Activated CD8-positive, alpha-beta T cell treated with anti-CD3 and anti-CD28 coated beads for 36 hours (primary cell): Measurements from ENCODE around the gene APOL6. TPM values are rescaled to one million over a fixed set of nuclear protein-coding genes. Genes with fewer than 3 reads are reported as not detected.

ENCODE experiments used
- ATAC-seq: fragments of 200-7000 bp; cut with Tn5 transposase; one replicate; pipeline ENCODE4 v1.10.0; 2021; ENCODE audit warnings: mild to moderate bottlenecking, moderate library complexity
- CTCF ChIA-PET: fragments of 350-600 bp; sonication (Branson Sonifier 250); formaldehyde crosslinking; loops from one replicate; lab custom pipeline; 2021; ENCODE audit warnings: antibody characterized with exemption; lab: Charles Lee
- POLR2A ChIA-PET: fragments of 350-600 bp; sonication (Branson Sonifier 250); formaldehyde crosslinking; loops from one replicate; lab custom pipeline; 2021; ENCODE audit warnings: antibody characterized with exemption; lab: Charles Lee
- DNase-seq: peaks from one replicate; pipeline ENCODE4 v3.0.0-alpha.2; 2020
- H3K27ac Mint-ChIP-seq: one replicate; pipeline ENCODE4 v1.8.0; 2021; ENCODE audit warnings: mild to moderate bottlenecking, mixed read lengths
- H3K27me3 Mint-ChIP-seq: one replicate; pipeline ENCODE4 v1.8.0; 2021; ENCODE audit warnings: mixed read lengths
- H3K36me3 Mint-ChIP-seq: one replicate; pipeline ENCODE4 v1.8.0; 2021; ENCODE audit warnings: low read depth, mixed read lengths
- H3K4me1 Mint-ChIP-seq: one replicate; pipeline ENCODE4 v1.8.0; 2021; ENCODE audit warnings: low read depth, mixed read lengths
- H3K4me3 Mint-ChIP-seq: one replicate; pipeline ENCODE4 v1.8.0; 2021; ENCODE audit warnings: mild to moderate bottlenecking, moderate library complexity, mixed read lengths
- H3K9me3 Mint-ChIP-seq: one replicate; pipeline ENCODE4 v1.8.0; 2021; ENCODE audit warnings: mixed read lengths
- CTCF ChIP-seq: fragments of 200-600 bp; IDR thresholded peaks from one replicate; pipeline ENCODE4 v1.8.0; 2022; ENCODE audit warnings: antibody characterized with exemption, mild to moderate bottlenecking
- intact Hi-C: fragments of 100-400 bp; cut with micrococcal nuclease; formaldehyde crosslinking; loops from one replicate; pipeline ENCODE4 v1.10.0; 2022
- total RNA-seq, 2 experiments: library from RNA; stranded (reverse); gene quantifications; one replicate each; pipeline ENCODE4 v1.2.3, GENCODE V29; 2021

APOL6 gene
- total RNA-seq, 2 experiments from 2014 or later = 37.1 to 38.0 TPM

DNA sequence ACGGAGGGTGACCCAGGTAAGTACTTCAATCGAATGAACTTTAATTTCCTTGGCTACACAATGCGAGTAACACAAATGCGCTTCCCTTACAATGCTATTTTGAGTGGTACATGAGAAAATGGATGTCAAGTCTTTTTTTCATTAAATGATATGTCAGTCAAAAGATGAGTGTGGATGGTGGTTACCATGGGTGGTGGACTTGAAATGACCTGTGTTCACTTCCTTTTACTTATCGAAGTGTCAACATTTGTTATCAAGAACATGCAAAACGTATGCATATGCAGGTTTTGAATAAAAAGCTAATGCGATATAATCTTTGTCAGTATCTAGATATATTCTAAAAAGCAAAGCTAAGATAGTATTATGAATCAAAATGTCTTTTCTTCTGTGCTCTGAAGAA is 60.7 kb downstream of the APOL6 start:
- Mint-ChIP-seq H3K4me1 (no peaks in the 10 kb centered on the region), H3K4me3 (no peak overlapping the region), H3K9me3 (peaks cover 4% of the 10 kb centered on the region), H3K36me3 (no peaks in the 10 kb centered on the region), H3K27me3 (peaks cover 1% of the 10 kb centered on the region), H3K27ac (no peak overlapping the region)
- DNase-seq = no peak
- ChIA-PET POLR2A (no interaction called here), CTCF (no interaction called here)
- no peak for TF ChIP-seq CTCF
- no peak for ATAC-seq
- intact Hi-C loops = no loop called here

GRCh38 chr22:35711336-35711735 is 63.1 kb downstream of the APOL6 start:
- intact Hi-C loops = no loop called here
- H3K27me3 Mint-ChIP-seq = peaks cover 3% of the 10 kb centered on the region
- ChIA-PET POLR2A (no interaction called here), CTCF (no interaction called here)
- no peaks in the 10 kb centered on the region for H3K4me1 Mint-ChIP-seq
- H3K27ac Mint-ChIP-seq = no peak overlapping the region
- no peak overlapping the region for H3K4me3 Mint-ChIP-seq
- ATAC-seq = no peak
- no peak for DNase-seq
- H3K9me3 Mint-ChIP-seq = peaks cover 4% of the 10 kb centered on the region
- no peaks in the 10 kb centered on the region for H3K36me3 Mint-ChIP-seq
- no peak for TF ChIP-seq CTCF

DNA sequence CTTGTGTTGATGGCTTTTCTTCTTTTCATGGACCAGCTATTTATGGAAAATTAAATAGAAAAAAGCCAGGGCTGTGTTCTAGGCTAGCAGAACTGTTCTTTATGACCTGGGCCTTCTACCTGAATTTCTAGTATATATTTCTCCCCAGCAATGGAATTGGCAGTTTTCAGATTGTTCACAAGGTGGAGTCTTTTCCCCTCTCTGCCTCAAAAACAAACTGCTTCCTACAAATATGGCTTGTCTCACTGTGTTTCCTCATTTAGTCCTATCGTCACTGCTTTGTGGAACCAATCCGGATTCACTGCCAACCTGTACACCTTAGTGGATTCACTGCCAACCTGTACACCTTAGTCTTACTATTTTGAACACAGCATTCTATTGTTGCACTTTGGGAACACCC is 64.4 kb downstream of the APOL6 start:
- H3K9me3 Mint-ChIP-seq = peaks cover 4% of the 10 kb centered on the region
- no peak for ATAC-seq
- TF ChIP-seq CTCF = no peak
- H3K27ac Mint-ChIP-seq = no peak overlapping the region
- no peak for DNase-seq
- ChIA-PET CTCF (no interaction called here), POLR2A (no interaction called here)
- no peak overlapping the region for H3K4me3 Mint-ChIP-seq
- H3K27me3 Mint-ChIP-seq = peaks cover 3% of the 10 kb centered on the region
- no peaks in the 10 kb centered on the region for H3K4me1 Mint-ChIP-seq
- intact Hi-C loops = no loop called here
- no peaks in the 10 kb centered on the region for H3K36me3 Mint-ChIP-seq

- Mint-ChIP-seq H3K4me3 (no peak within 1 kb of the TSS), H3K27ac (no peak within 1 kb of the TSS), H3K9me3 (peaks cover 4% of the 10 kb centered on the region), H3K27me3 (peaks cover 3% of the 10 kb centered on the region), H3K4me1 (no peaks in the 10 kb centered on the region), H3K36me3 (no peaks in the 10 kb centered on the region)
- DNase-seq (no peak), ATAC-seq (no peak)
- no peak for TF ChIP-seq CTCF
- intact Hi-C loops = no loop called here
- POLR2A ChIA-PET = interaction anchor here (0.6 kb wide), 1 partner anchor 371 kb away, joined by 3 read pairs; no protein-coding TSS in a partner anchor
- CTCF ChIA-PET = no interaction called here
Measured at GRCh38 chr22:35717572-35717971, 69.3 kb downstream of the APOL6 start, which contains the start of gene APOL5. APOL5 (plus strand) TSS chr22:35717872; CDS start chr22:35717872, 0 bp downstream.

Other genes starting within 250 kb of the APOL6 start
- gene MCM5, start 248.3 kb upstream of the APOL6 start, total RNA-seq = 100 to 1,000 TPM; 318 to 319 TPM
- not detected for gene RASD2, start 107.6 kb upstream of the APOL6 start, total RNA-seq
- gene MB, start 31.1 kb upstream of the APOL6 start, total RNA-seq = not detected
- gene APOL5, start 69.4 kb downstream of the APOL6 start, total RNA-seq = not detected